HG02571 (cell line): ENCODE measurements around the gene CFAP69.

Experiments used
- ATAC-seq: cut with Tn5 transposase; IDR thresholded peaks from one replicate; pipeline ENCODE4 v1.9.1; 2021; ENCODE audit warnings: mild to moderate bottlenecking, moderate library complexity; ENCODE audit not compliant: unreplicated experiment

Gene CFAP69

GRCh38 chr7:90269163-90269562 is 24.2 kb downstream of the CFAP69 start:
- ATAC-seq: no peak

GRCh38 chr7:90270431-90271178 is 25.6 kb downstream of the CFAP69 start:
- ATAC-seq: no peak

GRCh38 chr7:90271753-90272152 is 26.8 kb downstream of the CFAP69 start:
- ATAC-seq: no peak

GRCh38 chr7:90272242-90272641 is 27.3 kb downstream of the CFAP69 start:
- no peak for ATAC-seq

- ATAC-seq: no peak
Observed at GRCh38 chr7:90274161-90274560, 29.2 kb downstream of the CFAP69 start.

- no peak for ATAC-seq
Observed at GRCh38 chr7:90276033-90276728, 31.2 kb downstream of the CFAP69 start.

- ATAC-seq: no peak
Observed at GRCh38 chr7:90288154-90288553, 43.2 kb downstream of the CFAP69 start.

- no peak for ATAC-seq
Observed at GRCh38 chr7:90290244-90291113, 45.5 kb downstream of the CFAP69 start.

GRCh38 chr7:90298145-90299038 is 53.4 kb downstream of the CFAP69 start:
- ATAC-seq: no peak

GRCh38 chr7:90303241-90303640 is 58.3 kb downstream of the CFAP69 start:
- ATAC-seq: no peak

- ATAC-seq: no peak
Observed at GRCh38 chr7:90309872-90310271, 64.9 kb downstream of the CFAP69 start.

GRCh38 chr7:90311175-90311574 is 66.2 kb downstream of the CFAP69 start:
- ATAC-seq: no peak

GRCh38 chr7:90312745-90313144 is 67.8 kb downstream of the CFAP69 start:
- no peak for ATAC-seq

GRCh38 chr7:90313907-90314306 is 68.9 kb downstream of the CFAP69 start:
- no peak for ATAC-seq

- no peak for ATAC-seq
Observed at GRCh38 chr7:90320014-90320413, 75.0 kb downstream of the CFAP69 start.

- ATAC-seq: no peak
Observed at GRCh38 chr7:90320418-90320800, 75.4 kb downstream of the CFAP69 start.

GRCh38 chr7:90320801-90321494 is 76.0 kb downstream of the CFAP69 start, which contains the start of gene FAM237B:
TSS of gene FAM237B (minus strand) at chr7:90321304. CDS start at chr7:90319748, 1,556 bp downstream.
- ATAC-seq: no peak

GRCh38 chr7:90322837-90323236 is 77.9 kb downstream of the CFAP69 start:
- no peak for ATAC-seq

GRCh38 chr7:90326500-90326899 is 81.5 kb downstream of the CFAP69 start:
- no peak for ATAC-seq
